DND-41 (cell line): ENCODE measurements around the gene PDCD4.

Experiments
- EZH2 ChIP-seq: IDR thresholded peaks from 3 replicates; pipeline ENCODE4 v1.6.1; 2012; ENCODE audit warnings: borderline replicate concordance, low read depth, mild to moderate bottlenecking, moderate library complexity, low read length, inconsistent platforms; ENCODE audit not compliant: severe bottlenecking
- TF ChIP-seq, protein P1 (sequence below): IDR thresholded peaks from 2 replicates; pipeline ENCODE4 v1.5.1; 2012; ENCODE audit warnings: borderline replicate concordance, low read length, moderate library complexity, mild to moderate bottlenecking; ENCODE audit not compliant: poor library complexity, severe bottlenecking; ENCODE audit errors: extremely low read depth

DNA sequence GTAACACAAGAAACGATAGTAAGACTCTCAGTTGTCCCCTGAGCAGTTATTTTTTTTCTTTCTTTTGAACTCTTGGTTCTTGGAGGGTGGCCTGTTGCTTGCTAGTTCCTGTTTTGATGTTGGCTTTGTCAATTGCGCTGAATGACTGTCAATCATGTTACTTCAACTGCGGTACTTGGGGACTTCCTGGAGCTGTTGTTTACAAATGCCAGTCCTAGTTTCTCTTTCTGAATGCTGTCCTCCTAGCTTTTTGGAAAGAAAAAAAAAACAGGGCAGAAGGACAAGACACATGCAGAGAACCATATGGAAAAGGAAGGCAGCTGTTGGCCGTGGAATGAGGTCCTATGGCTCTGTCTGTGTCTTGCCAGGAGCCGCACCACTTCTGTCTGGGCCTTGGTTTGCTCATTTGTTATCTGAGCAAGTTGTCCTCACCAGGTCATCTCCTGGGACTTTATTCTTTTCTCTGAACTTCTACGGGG, 7.0 kb upstream of the PDCD4 start:
- TF ChIP-seq, protein P1, sequence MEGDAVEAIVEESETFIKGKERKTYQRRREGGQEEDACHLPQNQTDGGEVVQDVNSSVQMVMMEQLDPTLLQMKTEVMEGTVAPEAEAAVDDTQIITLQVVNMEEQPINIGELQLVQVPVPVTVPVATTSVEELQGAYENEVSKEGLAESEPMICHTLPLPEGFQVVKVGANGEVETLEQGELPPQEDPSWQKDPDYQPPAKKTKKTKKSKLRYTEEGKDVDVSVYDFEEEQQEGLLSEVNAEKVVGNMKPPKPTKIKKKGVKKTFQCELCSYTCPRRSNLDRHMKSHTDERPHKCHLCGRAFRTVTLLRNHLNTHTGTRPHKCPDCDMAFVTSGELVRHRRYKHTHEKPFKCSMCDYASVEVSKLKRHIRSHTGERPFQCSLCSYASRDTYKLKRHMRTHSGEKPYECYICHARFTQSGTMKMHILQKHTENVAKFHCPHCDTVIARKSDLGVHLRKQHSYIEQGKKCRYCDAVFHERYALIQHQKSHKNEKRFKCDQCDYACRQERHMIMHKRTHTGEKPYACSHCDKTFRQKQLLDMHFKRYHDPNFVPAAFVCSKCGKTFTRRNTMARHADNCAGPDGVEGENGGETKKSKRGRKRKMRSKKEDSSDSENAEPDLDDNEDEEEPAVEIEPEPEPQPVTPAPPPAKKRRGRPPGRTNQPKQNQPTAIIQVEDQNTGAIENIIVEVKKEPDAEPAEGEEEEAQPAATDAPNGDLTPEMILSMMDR = no peak
- TF ChIP-seq EZH2 = no peak
